A673 (cell line): Measurements from ENCODE around the gene FOXN1.

Source experiments
- EZH2 ChIP-seq: fragments of 200-600 bp; sonication (generic); IDR thresholded peaks from 2 replicates; pipeline ENCODE4 v1.6.1; 2017; ENCODE audit warnings: borderline replicate concordance, low read depth, mild to moderate bottlenecking, mixed read lengths, antibody characterized with exemption, low read length; ENCODE audit not compliant: poor library complexity, severe bottlenecking
- TF ChIP-seq, protein P1 (sequence below): fragments of 300-800, 200-600 bp; sonication (generic); conservative IDR thresholded peaks from 2 replicates; pipeline ENCODE4 v1.5.1; 2017; ENCODE audit warnings: low read depth, mild to moderate bottlenecking, antibody characterized with exemption, low read length, moderate library complexity, mixed read lengths

DNA sequence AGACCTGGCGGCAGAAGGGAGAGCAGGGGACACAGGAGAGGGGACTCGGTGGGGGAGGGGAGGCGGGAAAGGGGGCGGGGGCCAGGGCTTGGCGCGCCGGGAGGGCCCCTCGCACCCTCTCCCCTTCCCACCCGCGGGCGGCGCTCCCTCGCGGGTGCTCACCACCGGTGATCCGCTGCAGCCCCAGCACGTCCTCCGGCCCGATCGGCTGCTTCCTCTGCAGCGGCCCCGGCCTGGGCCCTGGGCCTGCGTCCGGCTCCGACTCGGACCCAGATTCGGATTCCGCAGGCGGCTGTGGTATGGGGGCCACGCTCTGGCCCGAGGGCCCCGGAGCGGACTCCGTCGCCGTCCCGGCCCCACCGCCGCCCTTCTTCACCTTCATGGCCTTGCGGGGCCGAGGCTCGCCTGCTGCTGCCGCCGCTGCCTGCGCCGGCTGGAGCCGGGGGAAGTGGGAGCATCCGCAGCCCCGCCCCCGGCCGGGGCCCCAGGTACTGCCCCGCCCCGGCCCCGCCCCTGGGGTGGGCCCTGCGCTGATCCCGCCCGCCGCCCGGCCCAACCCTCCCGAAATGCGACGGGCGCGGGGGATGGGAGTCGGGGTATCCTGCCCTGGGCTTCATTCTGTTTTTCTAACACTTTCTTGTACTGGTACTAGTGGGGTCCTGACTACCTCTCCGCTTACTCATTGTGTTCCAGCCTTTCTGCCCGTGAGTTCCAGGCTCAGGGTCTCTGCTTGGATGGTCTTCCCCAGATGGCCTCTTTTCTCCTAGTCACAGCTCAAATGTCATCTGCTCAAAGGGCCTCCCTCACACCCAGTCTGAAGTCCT, 46.2 kb downstream of the FOXN1 start, which contains the start of gene UNC119:
- TF ChIP-seq, protein P1, sequence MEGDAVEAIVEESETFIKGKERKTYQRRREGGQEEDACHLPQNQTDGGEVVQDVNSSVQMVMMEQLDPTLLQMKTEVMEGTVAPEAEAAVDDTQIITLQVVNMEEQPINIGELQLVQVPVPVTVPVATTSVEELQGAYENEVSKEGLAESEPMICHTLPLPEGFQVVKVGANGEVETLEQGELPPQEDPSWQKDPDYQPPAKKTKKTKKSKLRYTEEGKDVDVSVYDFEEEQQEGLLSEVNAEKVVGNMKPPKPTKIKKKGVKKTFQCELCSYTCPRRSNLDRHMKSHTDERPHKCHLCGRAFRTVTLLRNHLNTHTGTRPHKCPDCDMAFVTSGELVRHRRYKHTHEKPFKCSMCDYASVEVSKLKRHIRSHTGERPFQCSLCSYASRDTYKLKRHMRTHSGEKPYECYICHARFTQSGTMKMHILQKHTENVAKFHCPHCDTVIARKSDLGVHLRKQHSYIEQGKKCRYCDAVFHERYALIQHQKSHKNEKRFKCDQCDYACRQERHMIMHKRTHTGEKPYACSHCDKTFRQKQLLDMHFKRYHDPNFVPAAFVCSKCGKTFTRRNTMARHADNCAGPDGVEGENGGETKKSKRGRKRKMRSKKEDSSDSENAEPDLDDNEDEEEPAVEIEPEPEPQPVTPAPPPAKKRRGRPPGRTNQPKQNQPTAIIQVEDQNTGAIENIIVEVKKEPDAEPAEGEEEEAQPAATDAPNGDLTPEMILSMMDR: no peak
- no peak for TF ChIP-seq EZH2
